IPS DF 19.7 (cell line): ENCODE data around the gene EPB41L5.
"Not testable (repeated sequence)": the region's sequence is repeated elsewhere in the genome, so short reads cannot be mapped to it uniquely, and the experiment has no call there.

Experiments
- DNase-seq: peaks from one replicate; pipeline ENCODE4 v3.0.0-alpha.2; 2013; ENCODE audit warnings: low read depth, low spot score

Gene EPB41L5

DNA sequence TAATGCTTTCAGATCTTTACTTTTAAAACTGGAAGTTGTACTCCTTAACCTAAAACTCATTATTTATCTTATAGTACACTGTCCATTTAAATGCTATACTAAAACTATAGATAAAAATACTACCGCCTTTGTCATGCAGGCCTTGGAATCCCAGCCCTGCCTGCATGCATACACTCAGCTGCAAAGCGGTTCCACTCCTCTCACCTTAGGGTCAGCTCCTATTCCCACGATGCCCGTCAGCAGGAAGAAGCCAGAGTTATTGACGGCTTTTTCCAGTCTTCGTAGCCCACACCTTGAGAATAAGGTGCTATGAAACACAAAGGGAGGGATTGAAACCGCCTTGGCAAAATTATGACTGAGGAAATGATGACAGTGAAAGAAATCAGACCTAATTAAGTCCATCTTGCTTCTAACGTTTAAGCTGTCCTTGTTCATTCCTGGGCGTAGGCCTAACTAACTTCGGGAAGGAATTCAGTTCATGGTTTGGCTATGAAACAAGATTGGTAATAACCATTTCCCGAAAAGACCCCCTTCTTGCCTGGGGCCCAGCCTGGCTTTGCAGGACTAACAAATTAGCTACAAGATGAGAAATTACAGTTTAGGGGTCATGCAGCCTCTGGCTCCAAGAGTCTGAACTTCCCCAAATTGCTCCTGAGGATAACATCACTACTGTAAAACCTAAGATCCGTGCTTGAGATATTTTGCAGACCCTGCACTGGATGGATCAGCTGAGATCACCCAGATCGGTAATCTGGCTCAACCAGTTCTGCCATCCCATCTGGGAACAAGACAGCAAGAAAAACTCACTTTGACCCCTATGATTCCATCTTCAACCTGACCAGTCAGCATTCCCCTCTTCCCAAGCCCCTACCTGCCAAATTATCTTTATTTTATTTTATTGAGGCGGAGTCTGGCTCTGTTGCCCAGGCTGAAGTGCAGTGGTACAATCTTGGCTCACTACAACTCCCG, 17.1 kb downstream of the EPB41L5 start:
- DNase-seq = no peak

DNA sequence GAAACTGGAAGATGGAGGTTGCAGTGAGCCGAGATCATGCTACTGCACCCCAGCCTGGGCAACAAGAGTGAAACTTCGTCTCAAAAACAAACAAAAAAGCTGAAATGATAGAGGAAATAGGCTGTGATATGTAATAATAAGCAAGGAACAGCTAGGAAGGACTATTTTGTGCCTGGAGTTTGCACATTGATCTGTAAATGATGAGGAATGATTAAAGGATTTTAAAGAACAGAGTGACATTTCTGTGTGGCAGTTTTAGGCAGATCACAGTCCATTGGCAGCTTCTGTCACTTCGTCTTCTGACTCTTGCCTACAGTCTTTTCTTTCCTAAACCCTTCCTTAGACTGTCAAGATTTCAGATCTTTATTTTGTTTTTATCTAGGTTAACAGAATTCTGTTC, 19.4 kb downstream of the EPB41L5 start:
- no peak for DNase-seq

DNA sequence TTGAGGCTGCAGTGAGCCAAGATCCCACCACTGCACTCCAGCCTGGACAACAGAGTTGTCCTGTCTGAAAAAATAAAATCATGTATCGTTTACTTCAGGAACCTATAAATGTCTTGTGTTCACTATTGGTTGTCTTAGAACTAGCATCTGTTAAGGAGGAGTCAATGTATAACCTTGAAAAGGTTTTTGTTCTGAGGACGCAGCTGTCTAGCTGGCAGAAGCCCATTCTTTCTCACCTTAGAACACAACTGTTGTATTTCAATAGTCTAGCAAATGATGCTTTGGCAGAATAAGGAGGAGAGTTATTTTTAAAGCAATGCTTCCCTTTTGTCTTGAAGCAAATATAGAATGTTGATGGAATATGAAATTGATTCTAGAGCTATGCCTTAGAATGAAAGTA, 21.1 kb downstream of the EPB41L5 start:
- no peak for DNase-seq

DNA sequence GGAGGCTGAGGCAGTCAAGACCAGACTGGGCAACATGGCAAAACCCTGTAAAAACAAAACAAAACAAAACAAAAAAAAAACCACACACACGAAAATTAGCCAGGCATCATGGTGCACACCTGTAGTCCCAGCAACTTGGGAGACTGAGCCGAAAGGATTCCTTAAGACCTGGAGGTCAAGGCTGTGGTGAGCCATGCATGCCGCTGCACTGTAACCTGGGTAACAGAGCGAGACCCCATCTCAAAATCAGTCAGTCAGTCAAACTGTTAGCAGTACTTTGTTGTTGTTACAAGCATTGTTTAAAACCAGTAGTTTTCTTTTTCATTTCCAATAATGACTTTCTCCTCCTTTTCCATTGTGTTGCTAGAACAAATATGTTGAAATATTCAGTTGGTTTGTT, 21.7 kb downstream of the EPB41L5 start:
- no peak for DNase-seq

DNA sequence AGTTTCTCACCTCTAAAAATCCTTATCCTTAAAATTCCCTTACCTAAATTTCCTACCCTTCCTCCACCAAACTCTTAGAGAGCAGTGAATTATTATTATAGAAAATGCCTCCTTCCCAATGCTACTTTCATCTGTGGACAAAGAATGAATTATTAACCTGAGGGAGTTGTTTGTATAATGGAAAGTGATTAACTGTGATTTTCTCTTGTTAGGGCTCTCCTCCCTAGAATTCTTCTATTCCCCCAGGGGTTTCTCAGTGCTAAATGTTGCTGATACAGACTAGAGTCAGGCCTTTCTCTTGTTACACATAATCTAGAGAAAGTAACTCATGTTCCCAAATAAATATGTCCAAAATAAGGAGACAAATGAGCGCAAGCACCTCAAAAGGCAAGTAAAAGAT, 23.3 kb downstream of the EPB41L5 start:
- DNase-seq = no peak

DNA sequence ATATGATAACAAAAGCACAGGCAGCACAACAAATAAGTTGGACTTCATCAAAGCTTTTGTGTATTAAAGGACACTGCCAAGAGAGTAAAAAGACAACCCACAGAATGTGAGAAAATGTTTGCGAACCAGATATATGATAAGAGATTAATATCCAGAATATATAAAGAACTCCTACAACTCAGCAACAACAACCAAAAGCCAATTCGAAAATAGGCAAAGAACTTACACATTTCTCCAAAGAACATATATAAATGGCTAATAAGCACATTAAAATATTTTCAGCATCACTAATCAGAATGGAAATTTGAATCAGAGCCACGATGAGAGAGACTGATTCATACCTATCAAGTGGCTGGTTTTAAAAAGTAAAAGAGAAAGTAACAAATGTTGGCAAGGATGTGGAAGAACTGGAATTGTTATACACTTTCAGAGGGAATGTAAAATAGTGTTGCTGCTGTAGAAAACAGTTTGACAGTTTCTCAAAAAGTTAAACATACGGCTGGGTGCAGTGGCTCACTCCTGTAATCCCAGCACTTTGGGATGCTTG, 25.2 kb downstream of the EPB41L5 start:
- DNase-seq = no peak

DNA sequence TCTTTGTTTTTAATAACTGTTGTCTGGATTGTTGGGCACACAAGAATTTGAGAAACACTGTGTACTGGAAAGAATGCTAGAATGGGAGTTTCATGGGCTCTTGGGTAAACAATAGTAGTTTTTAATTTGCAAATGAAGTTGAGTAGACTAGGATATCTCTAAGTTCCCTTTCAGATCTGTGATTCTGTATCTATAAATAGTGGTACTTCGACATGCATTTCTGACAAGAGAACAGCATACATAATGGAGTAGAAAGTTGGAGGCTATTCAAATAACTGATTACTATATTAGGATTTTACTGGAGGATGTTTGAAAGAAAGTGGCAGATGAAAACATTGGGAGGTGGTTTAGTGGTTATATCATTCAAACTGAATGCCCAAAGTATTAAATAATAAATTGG, 29.5 kb downstream of the EPB41L5 start:
- DNase-seq = no peak

DNA sequence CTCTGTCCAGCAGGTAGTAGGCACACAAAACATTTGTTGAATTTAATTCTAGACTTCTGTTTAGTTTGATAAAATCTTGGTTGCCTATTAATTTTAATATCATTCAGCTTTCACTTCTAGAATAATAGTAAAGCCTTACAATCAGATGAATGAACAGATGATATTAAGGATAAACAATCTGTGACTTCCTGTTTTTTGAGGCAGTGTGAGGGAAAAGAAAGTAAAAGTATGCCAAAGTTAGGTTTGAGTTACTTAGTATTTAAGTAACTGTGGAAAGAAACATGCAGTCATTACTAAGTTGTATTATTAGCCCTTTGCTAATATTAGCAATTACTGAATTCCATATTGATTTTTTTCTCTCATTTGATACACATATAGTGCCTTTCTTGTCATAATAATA, 31.5 kb downstream of the EPB41L5 start:
- no peak for DNase-seq

DNA sequence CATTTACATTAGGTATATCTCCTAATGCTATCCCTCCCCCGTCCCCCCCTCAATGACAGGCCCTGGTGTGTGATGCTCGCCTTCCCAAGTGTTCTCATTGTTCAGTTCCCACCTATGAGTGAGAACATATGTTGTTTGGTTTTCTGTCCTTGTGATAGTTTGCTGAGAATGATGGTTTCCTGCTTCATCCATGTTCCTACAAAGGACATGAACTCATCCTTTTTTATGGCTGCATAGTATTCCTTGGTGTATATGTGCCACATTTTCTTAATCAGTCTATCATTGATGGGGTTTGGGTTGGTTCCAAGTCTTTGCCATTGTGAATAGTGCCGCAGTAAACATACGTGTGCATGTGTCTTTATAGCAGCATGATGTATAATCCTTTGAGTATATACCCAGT, 32.9 kb downstream of the EPB41L5 start:
- not testable (repeated sequence) for DNase-seq

DNA sequence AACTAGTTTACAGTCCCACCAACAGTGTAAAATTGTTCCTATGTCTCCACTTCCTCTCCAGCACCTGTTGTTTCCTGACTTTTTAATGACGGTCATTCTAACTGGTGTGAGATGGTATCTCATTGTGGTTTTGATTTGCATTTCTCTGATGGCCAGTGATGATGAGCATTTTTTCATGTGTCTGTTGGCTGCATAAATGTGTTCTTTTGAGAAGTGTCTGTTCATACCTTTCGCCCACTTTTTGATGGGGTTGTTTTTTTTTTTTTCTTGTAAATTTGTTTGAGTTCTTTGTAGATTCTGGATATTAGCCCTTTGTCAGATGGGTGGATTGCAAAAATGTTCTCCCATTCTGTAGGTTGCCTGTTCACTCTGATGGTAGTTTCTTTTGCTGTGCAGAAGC, 33.4 kb downstream of the EPB41L5 start:
- not testable (repeated sequence) for DNase-seq

DNA sequence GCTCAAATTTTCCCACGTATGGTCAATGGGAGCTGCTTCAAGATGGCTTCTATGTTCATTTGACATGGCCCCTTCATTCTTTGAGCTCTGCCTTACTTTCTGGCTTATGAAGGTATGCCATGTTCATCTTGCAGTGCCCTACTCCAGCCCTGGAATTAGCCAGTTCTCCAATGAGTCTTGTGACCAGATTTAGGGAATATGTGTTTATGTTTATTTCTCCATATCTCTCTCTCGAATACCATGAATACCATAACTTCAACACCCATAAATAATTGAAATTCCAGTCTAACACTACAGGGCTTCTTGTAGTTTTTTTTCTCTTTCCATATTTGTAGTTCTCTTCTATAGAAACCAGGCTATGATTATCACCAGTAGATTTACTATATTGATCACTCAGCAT, 39.7 kb downstream of the EPB41L5 start:
- no peak for DNase-seq

DNA sequence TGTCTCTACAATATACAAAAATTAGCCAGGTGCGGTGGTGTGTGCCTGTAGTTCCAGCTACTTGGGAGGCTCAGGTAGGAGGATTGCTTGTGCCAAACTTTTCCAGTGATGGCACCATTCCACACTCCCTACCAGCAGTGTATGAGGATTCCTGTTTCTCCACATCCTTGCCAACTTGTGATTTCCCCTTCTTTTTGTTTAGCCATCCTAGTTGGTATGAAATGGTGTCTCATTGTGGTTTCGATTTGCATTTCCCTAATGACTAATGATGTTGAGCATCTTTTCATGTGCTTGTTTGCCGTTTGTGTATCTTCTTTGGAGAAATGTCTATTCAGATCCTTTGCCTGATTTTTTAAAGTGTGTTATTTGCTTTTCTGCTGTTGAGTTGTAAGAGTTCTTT, 41.0 kb downstream of the EPB41L5 start:
- DNase-seq = no peak

DNA sequence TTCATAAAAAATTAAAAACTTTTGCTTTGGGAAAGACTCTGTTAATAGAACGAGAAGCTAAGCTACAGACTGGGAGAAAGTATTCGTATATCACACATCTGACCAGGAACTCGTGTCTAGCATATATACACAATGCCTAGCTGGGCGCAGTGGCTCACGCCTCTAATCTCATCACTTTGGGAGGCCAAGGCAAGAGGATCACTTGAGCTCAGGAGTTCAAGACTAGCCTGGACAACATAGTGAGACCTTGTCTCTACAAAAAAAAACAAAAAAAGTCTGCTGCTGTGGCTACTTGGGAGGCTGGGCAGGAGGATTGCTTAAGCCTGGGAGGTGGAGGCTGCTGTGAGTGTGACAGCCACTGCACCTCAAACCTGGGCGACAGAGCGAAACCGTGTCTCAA, 46.6 kb downstream of the EPB41L5 start:
- DNase-seq = no peak

DNA sequence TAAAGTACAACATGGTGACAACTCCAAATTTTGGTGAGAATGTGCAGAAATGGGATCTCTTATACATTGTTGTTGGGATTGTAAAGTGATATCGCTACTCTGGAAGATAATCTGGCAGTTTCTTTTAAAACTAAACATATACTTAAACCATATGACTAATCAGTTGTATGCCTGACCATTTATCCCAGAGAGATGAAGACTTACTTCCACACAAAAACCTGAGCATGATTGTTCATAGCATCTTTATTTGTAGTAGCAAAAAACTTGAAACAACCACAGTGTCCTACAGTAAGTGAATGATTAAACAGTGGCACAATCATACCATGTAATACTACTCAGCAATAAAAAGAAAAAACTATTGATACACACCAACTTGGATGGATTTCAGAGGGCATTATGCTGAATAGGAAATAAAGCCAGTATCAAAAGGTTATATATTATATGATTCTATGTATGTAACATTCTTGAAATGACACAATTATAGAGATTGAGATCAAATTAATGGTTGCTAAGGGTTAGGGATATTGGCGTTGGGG, 47.3 kb downstream of the EPB41L5 start:
- DNase-seq = no peak

DNA sequence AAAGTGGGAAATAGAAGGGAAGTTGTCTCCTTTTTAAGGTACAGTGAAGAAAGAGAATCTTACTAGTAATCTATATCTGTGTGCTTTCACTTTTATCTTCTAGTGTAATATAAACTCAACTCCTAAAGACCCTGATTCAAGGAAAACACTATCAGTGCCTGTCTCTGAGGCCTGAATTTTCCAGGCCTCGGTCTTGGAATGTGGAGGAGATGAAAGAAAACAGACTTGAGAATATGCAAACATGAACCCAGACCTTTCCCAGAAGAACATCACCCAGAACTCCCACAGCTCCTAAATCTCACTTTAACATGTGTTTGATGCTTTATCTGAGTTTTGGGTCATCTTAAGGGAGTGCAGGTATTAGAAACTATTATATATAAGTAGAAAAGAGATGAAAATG, 51.8 kb downstream of the EPB41L5 start:
- no peak for DNase-seq

DNA sequence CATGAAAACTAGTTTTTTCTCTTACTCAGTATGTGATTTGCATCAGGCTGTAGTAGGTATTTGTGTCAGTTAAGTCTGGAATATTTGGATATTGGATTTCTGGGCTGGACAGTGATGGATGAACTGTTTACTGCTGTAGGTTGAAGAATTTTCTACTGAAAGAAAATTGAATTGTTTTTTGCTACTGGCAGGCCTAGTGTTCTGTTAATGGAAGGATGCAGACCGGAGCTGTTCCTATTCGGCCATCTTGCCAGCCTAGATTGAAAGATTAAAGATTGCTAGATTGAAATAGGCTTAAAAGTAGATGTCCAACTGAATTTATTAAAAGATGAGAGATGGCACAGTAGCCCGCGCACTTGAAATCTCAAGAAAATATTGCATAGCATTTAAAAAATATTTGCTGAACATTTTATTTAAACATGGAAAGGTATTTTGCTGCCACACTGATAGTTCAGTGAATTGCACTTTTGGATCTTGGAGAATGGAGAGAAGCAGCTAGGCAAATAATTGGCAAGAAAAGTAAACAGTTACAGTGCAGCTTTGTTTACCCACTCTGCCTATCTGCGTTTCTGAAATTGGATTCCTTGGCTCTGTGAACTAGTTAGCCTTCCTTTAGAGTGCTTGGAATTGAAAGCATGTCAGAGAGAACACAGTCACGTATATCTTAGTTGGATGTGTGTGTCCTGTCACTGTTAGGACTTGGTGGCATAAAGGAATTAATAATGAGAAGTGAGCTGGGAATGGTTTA, 54.1 kb downstream of the EPB41L5 start:
- DNase-seq = no peak

DNA sequence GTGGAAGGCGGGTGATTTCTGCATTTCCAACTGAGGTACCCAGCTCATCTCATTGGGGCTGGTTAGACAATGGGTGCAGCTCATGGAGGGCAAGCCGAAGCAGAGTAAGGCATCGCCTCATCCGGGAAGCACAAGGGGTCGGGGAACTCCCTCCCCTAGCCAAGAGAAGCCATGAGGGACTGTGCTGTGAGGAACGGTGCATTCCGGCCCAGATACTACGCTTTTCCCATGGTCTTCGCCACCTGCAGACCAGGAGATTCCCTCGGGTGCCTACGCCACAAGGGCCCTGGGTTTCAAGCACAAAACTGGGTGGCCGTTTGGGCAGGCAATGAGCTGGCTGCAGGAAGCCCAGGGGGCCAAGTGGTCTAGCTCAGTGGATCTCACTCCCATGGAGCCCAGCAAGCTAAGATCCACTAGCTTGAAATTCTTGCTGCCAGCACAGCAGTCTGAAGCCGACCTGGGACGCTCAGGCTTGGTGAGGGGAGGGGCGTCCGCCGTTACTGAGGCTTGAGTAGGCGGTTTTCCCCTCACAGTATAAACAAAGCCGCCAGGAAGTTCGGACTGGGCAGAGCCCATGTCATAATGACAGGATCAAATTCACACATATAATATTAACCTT, 55.3 kb downstream of the EPB41L5 start:
- not testable (repeated sequence) for DNase-seq

DNA sequence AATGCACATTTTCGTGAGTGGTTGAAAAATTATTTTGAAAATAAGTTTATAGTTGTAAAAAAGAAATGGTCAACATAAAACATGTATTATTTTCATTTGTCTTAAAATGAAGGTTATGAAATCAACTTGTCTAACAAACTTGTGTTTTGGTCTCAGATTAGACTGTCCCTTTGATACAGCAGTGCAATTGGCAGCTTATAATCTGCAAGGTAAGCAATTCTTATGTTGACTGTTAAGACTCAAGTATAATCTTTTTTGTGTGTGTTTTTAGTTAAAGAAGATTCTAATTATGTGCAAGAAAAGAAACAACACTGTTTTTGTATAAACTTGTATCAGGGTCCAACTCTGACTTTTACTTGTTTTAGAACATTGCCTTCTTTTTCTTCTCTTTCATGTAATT, 62.7 kb downstream of the EPB41L5 start:
- no peak for DNase-seq

DNA sequence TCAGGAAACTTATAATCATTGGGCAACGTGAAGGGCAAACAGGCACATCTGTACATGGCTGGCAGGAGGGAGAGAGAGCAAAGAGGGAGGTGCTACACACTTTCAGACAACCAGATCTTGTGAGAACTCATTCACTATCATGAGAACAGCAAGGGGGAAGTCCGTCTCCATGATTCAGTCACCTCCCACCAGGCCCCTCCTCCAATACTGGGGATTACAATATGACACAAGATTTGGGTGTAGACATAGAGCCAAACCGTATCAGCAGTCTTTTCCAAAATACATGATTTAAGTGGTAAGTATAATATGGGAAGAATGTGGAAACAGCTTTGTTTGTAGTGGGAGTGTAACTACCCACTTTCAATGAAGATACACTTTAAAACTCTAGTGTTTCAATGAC, 65.0 kb downstream of the EPB41L5 start:
- DNase-seq = no peak

DNA sequence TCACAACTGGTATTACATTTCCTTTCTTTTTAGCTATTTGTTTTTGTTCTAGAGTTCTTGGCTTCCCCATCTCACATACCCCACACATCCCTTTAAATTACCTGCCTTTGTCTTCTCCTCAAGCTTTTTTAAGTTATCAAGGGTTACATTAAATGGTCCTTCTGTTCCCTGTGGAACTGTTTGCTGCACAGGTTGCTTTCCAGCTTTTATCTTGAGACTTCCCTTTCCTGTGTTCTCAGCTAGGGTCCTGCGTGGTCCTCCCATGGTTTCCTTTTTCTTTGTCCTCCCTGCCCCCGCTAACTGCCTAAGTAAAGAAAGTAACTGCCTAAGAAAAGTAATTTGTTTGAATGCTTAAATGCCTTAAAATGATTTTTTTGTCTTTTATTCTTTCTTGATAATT, 66.8 kb downstream of the EPB41L5 start:
- no peak for DNase-seq

DNA sequence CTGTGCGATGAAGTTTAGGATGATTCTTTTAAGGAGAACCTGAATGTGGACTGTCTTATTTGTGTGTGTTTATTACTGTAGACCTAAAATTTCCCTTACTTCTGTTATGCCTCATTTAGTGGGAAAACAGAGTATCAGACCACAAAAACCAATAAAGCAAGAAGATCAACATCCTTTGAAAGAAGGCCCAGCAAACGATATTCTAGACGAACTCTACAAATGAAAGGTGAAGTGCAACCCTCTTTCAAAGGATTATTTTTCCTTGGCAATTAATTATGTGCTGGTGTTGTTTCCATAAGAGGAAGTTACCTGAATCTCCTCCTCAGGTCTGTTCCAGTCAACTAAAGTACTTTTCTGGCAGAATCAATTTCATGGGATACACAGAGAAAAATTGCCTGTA, 78.6 kb downstream of the EPB41L5 start:
- no peak for DNase-seq

DNA sequence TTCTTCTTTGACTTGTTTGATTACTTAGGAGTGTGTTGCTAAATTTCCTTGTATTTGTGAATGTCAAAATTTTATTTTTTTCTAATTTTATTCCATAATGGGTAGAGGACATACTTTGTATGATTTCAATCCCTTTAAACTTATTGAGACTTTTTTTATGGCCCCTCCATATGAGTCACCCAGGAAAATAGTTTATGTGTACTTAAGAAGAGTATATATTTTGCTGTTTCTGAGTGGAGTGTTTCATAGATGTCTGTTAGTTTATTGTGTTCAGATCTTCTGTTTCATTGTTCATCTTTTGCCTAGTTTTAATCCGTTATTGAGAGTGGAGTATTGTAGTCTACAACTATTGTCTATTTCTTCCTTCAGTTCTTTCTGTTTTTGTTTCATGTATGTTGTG, 81.9 kb downstream of the EPB41L5 start:
- no peak for DNase-seq
